ENCODE data around the gene CYP26A1.

Gene CYP26A1

DNA sequence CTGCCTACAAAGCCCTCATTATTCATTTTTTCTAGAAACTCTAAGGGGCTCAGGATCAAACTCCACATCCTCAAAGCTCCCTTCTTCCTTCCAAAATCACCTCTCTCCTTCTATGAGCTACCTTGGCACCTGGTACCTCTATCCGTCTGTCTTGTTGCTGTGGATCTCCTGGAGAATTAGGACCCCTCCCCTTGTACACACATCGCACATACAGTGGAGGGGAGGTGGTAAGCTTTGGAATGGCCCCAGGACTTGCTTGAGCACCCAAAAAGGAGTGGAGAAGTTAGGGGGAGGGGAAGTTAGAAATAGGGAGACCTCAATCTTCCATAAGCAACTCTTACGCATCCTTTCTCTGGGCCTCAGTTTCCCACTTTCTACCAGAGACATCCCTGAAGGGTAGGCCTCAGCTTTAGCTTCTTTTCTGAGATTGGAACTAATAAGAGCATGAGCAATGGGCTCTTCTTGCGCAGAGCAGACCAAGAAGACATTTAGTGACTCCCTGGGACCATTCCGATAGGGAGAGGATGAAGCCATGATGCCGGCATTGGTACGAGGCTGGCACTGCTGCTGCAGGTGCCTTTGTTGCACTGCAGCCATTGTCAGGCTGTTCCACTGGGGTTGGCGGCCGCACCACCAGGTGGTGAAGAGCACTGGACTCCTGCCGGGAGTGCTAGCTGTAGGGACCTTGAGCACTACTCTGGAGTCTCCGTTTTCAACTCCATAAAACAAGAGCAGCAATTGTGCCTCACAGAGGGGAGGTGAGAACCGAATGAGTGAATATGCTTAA lies 8.6 kb upstream of the CYP26A1 start:
- DNase-seq: no peak

DNA sequence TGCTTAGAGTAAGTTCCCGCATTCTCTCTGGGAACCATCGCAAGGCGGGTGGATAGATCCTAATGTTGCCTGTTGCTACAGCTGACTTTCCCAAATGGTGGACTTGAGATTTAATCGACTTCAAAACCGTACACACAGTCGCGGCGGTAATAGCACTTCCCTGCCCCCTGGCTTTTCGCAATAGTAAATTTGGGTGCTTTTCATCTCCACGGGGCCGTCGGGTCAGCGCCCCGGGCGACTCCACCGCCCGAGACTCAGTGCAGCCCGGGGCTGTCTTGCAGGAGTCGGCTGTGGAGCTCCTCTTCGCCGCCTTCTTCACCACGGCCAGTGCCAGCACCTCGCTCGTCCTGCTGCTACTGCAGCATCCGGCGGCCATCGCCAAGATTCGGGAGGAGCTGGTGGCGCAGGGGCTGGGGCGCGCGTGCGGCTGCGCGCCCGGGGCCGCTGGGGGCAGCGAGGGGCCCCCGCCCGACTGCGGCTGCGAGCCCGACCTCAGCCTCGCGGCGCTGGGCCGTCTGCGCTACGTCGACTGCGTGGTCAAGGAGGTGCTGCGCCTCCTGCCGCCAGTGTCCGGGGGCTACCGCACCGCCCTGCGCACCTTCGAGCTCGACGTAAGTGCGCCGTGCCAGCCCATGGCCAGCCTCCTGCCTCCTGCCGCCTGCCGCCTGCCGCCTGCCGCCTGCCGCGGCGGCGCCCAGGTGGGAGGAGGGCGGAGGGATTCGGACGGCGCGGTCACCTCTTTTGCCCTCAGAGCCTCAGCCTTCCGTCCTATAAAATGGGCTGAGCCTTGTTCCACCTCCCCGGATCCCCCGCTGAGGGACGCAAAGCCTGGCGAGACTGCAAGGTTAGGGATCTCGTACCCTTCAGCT lies 7.8 kb upstream of the CYP26A1 start:
- no peak for DNase-seq

DNA sequence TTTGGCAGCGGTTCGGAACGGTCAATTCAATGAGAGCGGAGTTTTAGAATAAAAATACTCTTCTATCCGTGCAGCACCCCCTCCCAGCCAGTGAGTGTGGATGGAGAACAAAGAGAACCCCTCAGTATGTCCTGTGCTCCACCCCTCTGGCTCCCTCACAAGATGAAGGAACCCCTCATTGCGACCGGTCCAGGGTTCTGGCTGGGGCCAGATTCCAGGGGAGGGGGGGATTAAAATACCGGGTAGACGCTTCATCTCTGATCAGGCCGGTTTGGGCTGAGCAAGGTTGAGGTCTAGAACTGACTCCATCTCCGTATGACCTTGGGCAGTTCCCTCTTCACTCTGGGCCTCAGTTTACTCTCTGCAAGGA lies 7.2 kb upstream of the CYP26A1 start:
- no peak for DNase-seq

DNA sequence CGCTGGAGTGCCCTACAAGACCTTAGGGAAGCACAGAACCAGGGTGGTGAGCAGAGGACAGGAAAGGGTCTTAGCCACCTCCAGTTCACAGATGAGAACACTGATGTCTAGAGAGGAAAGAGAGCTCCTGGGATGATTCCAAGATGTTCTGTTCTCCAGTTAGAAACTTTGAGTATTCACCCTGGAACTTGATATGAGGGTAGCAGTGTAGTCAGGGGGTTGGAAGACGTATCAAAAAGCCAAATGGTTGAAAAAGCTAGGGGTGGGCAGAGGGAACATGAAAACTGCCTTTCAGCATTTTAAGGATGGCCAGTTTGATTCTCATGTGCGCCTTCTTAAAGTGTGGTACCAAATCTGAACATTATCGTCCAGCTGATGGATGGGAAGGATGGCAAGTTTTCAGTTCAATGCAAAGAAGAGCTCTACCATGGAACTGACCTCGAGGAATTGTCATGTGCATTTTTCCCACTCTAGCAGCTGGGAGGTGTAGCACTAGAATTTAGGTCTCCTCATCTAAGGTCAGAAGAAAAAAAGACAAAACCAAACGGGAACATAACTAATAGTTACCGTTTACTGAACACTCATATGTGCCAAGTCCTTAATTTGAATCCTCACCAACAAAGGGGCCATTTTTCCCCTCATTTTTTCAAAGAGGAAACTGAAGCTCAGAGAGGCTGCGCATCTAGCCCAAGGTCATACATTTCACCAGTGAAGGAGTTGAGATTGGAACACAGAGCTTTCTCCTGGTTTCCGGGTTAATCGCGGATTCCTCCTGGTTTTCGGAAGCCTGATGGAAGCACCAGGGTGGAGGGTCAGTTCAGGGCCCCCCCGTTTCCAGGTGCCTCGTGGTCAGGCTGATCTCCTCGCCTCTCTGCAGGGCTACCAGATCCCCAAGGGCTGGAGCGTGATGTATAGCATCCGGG lies 6.0 kb upstream of the CYP26A1 start:
- no peak for DNase-seq

DNA sequence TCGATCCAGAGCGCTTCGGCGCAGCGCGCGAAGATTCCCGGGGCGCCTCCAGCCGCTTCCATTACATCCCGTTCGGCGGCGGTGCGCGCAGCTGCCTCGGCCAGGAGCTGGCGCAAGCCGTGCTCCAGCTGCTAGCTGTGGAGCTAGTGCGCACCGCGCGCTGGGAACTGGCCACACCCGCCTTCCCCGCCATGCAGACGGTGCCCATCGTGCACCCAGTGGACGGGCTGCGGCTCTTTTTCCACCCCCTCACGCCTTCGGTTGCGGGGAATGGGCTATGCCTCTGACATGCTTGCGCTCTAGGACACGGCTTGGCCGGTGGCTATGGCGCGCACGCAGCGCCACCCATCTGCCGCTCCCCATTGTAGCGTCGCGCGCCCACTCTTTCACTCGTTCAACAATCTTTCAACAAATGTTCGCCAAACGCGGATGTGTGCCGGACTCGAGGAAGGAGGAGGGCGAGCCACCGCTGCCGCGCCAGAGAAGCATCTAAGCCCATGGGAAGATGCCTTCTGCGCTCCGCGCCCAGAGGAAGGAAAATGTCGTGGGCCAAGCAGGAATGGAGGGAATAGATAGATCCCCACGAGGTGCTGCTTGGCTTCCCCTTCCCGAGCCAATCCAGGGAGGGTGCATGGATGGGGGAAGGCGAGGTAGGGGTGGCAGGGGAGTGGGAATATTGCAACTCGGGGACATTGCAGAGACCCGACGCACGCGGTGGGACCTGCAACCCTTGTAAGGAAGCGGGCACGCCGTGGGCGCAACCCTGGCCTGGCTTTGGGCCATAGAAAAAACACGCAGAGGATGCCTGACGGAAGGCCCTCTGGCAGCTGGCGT lies 5.1 kb upstream of the CYP26A1 start:
- no peak for DNase-seq

DNA sequence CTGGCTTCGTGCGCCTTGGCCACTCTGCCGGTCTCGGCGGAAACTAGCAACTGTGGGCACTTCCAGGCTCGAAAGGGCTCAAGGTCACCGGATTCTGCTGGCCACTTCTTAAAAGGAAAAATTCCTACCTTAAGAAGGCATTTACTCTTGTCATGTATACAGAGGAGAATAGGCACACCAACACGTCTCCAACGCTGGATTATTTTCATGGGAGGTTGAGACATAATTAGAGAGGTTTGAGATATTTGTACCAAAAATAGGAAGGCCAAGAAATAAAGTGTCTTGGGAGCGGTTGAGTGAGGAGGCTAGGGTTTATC lies 4.5 kb upstream of the CYP26A1 start:
- DNase-seq: no peak

DNA sequence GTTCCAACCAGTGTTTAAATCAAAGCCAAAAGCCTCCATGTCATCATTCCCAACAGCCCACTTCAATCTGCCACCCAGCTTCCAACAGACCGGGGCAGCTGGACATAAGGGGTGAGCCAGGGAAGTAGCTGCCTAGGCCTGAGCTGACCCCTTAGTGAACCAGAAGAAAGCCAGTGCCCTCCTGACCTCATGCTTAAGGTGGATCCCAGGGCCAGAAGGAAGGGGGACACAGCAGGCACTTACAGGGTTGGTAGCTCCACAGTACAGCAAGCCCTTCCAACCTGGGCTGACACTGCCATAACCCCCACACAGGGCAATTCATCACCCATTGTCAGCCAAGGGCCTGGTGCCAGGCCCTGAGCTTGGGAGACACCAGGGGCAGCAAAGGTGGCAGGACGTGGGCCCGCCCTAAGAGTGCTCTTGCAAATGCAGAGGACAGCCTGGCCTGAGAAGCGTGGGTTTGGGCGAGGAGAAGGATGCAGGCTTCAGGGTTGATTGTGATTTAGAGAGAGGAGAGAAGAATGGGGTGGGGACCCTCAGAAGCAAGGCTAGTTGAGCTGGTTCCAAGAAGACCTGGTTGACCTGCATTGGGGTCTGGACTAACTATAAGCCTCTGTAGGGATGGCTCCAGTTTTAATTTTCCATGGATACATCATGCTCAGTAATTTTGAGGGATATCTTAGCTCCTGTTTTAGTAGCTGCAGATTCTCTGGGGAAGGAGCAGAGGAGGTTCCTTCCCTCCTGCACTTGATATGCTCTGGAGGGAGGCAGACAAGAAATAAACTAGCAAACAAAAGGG lies 3.1 kb upstream of the CYP26A1 start:
- no peak for DNase-seq

DNA sequence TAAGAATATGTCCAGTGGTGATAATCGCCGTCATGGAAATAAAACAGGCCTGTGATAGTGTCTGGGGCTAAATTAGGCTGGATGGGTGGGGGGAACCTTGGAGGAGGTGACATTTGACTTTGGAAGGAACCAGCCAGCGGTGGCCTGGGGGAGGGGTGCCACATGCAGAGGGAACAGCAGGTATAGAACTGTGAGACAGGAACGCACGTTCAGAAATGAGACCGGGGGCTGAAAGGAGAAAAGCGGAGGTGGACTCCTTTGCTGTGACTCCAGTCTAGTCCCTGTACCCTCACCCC lies 2.6 kb upstream of the CYP26A1 start:
- DNase-seq: no peak

DNA sequence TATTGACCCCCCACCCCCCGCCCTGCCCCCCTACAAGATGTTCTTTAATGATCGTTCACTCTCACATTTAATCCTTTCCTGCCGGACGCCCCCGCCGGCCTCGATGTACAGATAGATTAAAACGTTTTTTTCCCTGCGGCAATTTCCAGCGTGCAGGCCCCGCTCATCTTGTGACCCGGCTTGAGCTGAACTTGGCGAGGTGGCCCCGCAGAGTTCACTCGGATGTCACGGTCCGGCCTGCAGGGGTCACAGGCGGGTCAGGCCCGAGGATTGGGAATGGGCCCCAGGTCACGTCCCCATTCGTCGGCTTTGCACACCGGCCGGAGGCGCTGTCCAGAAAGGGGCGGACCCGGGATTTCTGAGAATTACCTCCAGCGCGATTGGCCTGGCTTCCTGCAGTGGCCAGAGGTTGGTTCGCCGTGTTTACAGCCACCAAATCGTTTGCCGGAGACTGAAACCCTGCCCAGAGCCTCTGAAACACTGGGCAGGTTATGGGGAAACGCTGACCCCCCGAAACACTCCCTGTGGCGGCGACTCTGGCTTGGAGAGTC lies 1.9 kb upstream of the CYP26A1 start:
- no peak for DNase-seq

DNA sequence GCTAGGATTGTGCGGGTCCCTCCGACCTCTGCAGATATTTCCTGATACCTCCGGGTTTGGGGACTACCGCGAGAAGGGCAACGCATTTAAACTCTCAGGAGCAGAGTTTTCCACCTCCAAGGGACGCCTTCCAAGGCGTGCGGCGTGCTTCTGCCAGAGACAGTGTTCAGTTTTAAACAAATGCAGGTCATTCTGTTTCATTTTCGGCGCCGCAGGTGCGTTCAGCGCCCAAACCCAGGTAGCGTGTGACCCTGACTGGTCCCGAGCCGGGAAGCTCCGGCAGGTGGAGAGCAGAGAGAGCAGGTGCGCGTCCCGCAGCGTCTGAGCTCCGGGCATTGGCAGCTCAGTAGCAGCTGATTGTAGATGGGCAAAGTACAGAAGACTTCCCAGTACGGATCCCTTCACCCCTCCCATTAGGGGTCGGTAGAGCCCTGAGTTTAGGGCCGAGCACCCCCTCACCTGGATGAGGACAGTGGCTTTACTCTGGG lies 1.4 kb upstream of the CYP26A1 start:
- DNase-seq: no peak

DNA sequence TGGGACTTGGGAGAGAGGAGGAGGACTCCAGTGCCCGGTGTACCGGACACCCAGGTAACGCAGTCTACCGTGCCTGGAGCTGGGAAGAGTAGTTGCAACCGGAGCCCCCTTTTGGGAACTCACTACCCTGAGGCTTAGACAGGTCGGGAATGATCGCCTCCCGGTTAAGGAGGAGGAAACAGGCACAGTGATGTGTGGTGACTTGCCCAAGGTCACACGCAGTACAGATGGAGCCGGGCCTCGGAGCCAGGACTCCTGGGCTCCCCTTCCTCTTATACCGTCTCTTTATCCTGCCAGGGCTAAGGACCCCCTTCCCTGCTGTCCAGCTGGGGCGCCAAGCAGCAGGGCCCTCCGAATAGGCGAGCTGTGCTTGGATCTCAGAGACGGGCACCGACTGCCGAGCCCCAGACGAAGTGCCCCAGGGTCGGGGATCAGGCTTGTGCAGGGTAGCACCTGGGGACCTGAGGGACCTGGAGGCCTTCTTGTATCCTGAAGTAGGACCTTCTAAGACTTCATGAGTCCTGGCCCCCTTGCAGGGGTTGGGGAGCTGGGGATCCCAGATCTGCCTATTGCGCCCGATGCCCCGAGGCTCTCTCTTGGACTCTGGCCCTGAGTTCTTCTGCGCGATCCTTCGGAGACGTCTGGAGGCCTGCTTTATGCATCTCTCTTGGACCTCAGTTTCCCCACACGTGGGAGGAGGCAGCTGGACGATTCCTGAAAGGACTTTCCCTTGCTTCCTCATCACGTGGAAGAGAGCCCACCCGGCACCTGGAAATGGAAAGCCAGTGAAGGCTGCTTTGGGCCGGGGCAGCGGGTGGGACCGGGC lies 767 bp upstream of the CYP26A1 start:
- no peak for DNase-seq

DNA sequence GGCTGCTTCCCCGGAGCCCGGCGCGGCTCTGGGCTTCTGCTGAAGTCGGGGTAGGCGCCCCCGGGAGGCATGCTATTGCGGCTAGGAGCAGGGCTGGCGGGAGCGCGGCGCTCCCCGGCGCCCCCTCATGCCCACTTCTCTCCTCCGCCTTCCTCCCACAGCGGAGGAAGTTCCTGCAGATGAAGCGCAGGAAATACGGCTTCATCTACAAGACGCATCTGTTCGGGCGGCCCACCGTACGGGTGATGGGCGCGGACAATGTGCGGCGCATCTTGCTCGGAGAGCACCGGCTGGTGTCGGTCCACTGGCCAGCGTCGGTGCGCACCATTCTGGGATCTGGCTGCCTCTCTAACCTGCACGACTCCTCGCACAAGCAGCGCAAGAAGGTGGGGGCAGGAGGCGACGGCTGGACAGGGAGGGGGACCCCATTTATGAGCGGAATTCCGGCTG lies 479 bp downstream of the CYP26A1 start:
- peak; percentile 16 for DNase-seq

DNA sequence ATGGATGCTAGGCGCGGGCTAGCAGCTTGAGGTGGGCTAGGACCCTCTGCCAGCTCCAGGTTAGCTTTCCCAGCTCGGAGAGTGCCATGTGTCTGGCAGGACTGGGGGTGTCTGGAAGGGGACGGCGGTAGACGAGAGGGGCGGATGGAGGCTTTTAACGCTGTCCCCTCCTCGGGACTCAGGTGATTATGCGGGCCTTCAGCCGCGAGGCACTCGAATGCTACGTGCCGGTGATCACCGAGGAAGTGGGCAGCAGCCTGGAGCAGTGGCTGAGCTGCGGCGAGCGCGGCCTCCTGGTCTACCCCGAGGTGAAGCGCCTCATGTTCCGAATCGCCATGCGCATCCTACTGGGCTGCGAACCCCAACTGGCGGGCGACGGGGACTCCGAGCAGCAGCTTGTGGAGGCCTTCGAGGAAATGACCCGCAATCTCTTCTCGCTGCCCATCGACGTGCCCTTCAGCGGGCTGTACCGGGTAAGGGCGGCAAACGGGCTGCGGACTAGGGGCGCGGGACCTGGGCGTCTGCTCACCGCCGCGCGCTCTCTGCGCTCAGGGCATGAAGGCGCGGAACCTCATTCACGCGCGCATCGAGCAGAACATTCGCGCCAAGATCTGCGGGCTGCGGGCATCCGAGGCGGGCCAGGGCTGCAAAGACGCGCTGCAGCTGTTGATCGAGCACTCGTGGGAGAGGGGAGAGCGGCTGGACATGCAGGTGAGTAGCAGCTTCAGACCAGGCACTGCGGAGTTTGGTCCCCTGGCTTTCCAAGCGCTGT lies 1.1 kb downstream of the CYP26A1 start:
- no peak for DNase-seq

DNA sequence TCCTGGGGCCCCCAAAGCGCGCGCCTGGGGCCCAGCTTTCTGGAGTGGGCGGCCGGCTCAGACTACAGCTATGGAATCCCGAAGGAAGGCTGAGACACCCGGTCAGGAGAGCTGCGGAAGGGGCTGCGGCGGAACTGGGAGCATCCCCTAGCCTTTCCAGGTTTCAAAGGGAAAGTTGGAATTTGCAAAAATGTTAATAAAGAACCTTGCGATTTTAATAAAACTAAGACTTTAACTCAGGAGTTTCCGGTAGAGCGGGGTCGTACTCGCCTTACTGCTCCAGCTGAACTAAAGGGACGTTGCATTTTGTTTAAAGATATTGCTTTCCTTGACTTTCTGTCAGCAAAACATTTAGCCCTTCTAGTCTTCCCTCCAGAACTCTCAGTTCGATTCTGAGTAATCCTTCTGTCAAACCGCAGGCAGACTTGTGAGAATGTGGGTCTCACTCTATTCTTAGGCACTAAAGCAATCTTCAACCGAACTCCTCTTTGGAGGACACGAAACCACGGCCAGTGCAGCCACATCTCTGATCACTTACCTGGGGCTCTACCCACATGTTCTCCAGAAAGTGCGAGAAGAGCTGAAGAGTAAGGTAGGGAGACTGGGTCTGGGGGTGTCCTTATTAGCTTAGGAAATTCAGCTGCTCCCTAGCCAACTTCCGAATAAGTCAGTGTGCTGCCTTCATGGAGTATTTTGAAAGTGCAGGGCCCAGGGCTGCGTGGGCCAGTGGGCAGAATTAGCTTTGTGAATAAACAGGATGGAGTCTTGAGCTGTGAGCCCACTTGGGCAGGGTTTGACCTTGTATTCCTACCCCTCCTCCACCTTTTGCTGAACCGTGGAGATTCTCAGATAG lies 1.9 kb downstream of the CYP26A1 start:
- peak; percentile 58 for DNase-seq

DNA sequence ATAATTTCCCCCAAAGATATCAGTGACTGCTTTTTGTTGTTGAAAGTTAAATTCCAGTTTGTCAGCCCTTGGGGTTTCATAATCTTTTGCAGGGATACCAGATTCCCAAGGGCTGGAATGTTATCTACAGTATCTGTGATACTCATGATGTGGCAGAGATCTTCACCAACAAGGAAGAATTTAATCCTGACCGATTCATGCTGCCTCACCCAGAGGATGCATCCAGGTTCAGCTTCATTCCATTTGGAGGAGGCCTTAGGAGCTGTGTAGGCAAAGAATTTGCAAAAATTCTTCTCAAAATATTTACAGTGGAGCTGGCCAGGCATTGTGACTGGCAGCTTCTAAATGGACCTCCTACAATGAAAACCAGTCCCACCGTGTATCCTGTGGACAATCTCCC lies 3.2 kb downstream of the CYP26A1 start:
- no peak for DNase-seq

DNA sequence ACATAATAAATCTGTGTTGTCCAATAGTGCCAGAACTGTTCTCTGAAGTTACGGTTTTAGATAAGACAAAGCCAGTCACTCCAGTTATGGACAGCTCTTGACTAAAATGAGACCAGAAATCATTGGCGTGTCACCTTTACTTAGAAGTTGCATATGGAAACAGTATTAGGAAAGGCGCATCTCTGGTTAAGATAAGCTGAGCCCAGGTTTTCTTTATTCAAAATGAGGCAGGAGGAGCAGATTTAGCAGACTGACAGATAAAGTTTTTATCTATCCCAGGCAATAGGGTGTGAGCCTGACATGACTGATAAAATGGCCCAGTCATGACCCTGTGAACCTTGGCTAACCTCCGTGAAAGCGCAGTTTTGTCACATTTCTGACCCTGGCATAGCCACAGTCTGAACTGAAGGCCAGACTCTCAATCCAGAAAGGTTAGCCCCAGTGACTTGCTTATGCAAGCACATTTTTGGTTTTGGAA lies 4.2 kb downstream of the CYP26A1 start:
- no peak for DNase-seq

DNA sequence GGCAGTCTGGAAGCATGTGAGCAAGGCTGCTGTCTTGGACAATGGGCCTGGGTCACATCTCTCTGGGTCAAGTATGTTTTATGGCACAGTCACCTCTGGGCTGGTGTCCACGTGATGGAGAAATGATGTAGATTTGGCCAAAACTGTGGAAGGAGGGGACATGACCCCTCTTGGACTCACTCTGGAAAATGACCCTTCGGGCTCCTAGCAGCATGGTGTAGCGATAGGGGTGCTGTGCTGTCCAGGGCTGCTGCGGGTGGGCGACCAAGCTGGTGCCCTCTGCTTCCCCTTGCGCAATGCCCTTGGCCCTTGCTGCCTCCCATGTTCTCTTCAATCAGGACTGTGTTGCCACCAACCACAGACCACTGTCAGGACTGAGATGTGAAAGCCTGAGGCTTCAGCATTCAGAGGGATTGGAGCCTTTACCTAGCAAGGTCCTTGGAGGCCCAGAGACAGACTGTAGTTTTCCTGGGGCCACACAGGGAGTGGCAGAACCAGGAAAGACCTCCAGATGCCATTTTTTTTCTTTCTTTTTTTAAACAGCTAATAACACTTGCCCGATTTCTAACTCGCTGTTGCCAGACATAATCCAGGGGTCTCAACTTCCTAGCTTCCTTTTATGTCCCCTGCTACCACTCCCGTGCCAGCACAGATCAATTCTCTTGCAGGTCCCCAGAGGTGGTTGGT lies 6.1 kb downstream of the CYP26A1 start:
- no peak for DNase-seq

All from activated CD4-positive, alpha-beta T cell treated with anti-CD3 and anti-CD28 coated beads, Interleukin-2, Interleukin-6, amounts not matched to agents 100 ng/mL and 50 ng/mL, durations not matched to agents 16 hours and 8 hours (primary cell).